ENCODE measurements around the gene ART4.

ART4 gene

DNA sequence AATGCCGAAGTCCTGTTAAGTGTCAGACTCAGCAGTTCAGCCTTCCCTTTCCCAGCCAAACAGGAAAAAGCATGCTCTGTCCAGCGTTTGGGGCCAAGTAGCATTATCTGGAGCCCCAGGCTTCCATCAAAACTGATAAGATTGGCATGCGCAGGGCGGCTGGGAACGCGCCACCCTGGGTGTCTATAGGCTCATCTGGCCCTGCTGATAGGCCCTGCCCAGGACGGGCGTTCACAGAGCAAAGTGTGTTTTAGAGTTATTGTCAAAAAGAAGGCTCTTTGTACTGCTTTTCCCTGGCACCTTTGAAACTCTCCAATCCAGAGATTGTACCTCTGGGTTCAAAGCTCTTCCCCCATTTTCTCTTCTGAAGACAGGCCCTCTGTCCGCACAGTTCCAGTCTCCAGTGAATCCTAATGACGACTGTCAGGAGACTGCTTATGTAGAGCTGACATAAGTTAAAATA, at the start of gene ART4:
Gene ART4 (minus strand): TSS at position 102 of the 463 bp plus-strand sequence. CDS start 413 bp downstream, outside the sequence.
- no peak for DNase-seq (ENCODE audit: low read depth)

- DNase-seq (ENCODE audit: low read depth) = peak; percentile 66
Measured at GRCh38 chr12:14892726-14893505, 49.6 kb upstream of the ART4 start.

GRCh38 chr12:14890701-14891100, 47.4 kb upstream of the ART4 start:
- no peak for DNase-seq (ENCODE audit: low read depth)

GRCh38 chr12:14886271-14886670, 42.9 kb upstream of the ART4 start:
- no peak for DNase-seq (ENCODE audit: low read depth)

DNA sequence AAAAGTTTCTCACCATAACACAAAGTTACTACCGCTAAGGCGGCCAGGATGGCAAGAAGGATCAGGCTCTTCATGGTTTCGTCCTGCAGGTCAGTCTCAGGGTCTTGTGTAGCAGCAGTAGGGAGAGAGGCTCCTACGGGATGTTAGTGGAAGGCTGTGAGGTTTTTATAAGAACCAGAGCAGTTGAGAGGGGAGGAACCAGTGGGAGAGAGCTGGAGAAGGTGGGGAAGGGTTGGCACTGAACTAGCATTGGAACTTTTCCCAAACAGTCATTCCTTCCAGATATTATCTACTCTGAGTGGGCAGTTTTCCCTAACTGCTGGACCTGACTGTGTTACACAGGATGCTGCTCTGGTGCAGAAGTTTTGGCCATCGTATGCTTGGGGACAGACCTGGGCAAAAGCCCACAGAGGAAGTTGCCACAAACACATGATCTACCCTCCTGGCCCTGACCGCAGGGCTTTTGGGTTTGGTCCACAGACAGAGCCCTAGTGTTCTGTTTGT, 42.4 kb upstream of the ART4 start, which contains the start of gene MGP:
Gene MGP (minus strand): TSS at position 137 of the 504 bp plus-strand sequence. CDS start 63 bp downstream, at position 74.
- peak; percentile 77 for DNase-seq (ENCODE audit: low read depth)

DNA sequence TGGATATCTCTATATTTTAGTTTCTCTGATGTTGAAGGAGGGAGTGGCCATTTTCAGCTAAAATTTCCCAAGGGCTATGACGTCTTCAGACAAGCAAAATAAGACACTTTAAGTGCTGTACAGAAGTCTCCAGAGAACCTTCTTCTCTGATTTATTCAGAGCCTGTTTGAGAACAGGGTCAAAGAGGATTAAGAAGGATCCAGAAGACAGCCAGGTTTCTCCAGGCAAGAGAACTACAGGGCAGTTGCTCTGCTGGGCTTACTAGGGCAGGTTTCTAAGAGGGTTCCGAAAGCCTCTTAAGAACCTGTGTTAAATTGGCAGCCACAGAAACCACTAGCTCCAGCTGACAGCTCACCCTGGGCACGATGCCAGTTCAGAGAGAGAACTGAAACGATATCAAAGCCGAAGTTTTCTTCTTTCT, 41.1 kb upstream of the ART4 start:
- peak; percentile 68 for DNase-seq (ENCODE audit: low read depth)

- DNase-seq (ENCODE audit: low read depth) = no peak
Measured at GRCh38 chr12:14883686-14884085, 40.4 kb upstream of the ART4 start.

DNA sequence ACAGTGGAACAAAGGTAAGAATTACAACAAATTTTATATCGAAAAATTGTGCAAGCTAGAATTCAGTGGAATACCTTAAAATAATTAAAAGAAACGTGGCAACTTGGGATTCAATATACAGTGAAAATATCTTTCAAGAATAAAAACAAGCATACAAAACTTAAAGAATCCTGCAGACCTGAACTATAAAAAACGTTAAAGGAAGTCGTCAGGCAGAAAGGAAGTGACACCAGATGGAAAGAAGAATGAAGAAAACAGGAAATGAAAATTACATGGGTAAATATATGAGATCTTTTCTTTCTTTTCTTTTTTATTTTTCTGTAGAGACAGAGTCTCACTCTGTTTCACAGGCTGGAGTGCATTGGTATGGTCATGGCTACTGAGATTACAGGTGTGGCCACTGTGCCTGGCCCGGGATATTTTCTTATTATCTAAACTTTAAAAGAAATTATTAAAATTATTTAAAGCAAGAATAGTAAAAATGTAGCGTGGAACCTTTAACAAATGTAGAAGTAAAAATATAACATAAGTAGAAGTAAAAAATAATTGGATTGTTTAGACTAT, 37.6 kb upstream of the ART4 start:
- DNase-seq (ENCODE audit: low read depth) = no peak

DNA sequence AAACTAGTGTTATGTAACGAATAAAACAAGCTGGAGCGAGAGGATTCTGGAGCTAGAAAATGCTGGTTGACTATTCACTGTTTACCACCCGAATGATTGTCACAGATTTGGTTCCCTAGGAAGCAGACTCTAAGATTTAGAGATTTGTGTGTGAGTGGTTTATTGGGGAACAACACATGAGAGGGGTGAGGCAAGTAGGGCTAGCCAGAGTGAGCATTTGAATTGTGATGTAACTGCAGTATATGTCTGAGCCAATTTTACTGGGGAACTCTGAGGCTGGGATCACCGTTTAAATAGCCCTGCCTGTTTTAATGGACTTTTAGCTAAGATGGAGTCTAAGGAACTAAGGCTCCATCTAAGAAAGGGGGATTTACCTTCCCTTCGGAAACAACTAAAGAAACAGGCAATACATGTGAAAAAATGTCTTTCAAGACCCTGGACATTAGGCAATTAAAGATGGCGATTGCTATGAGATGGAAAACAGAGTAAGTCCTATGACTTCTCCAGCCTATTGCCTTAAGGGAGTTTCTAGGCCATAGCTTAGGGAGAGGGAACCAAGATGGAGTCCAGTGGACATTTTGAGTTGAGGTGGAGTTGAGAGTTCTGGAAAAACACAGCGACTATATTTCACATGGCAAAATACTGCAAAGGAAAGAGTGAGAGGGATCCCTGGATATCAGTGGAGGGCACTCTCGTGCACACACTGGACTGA, 36.1 kb upstream of the ART4 start:
- no peak for DNase-seq (ENCODE audit: low read depth)

DNA sequence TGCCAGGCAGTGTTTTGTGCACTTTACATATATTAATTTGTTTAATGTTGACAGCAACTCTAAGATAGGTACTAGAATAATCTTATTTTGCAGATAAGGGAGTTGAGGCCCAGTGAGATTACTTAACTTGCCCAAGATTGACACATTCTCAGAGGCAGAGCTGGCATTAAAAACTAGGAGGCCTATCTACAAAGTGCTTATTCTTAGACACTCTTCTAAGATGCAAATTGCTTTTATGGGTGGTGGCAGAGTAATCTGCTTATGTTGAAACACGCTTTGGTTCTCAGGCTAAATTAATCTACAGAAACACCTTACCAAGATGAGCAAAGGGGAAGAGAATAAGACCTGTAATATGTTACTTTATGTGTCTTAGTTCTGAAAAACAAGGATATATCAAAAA, 35.2 kb upstream of the ART4 start:
- DNase-seq (ENCODE audit: low read depth) = no peak

DNA sequence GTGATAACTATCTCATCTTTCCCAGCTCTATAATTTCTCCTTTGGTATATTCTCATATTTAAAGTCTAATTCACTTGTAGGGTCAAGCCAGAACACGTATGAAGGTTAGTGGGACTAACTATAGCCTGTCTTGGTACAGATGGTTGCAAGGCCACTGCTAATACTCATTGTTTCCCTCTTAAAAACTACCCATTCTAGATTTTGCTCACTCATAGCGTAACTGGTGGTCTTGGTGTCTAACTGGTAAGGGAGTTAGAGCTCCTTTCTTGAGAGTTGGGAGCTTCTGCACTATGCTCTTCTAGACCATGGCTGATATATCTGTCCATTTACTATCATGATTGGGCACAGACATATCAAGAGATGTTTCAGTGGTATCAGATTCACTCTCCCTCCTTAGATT, 33.5 kb upstream of the ART4 start:
- no peak for DNase-seq (ENCODE audit: low read depth)

GRCh38 chr12:14874882-14875281, 31.6 kb upstream of the ART4 start:
- DNase-seq (ENCODE audit: low read depth) = no peak

DNA sequence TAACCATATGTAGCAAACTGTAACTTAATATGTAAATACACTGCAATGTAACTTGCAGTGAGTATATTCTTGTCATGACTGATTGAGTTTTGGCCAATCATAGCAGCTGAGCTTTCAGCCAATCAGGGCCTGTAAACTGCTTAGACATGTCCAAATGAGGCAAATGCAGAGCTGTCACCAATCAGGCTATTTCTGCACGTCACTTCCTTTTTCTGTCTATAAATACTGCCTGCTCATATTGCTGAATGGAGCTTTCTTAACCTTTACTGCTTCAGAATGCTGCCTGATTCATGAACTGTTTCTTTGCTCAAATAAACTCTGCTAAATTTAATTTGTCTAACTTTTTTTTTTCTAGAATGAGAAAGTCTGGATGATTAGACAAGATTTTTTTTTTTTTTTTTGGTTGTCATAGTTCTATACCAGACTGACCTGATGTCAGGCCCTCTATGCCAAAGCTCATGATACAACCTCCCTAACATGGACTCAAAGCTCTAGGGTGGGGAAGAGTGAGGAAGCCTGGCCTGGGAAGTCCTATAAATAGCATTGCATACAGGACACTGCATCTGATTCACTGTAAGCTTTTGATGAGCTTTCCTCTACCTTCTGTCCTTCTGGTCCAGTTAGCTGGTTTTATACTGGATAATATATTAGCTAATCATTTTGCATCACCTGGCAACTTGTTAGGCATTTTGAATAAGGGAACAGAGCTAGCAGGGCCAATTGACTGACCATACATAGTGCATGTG, 30.3 kb upstream of the ART4 start:
- no peak for DNase-seq (ENCODE audit: low read depth)

GRCh38 chr12:14871886-14872285, 28.6 kb upstream of the ART4 start:
- no peak for DNase-seq (ENCODE audit: low read depth)

GRCh38 chr12:14871247-14871646, 27.9 kb upstream of the ART4 start:
- no peak for DNase-seq (ENCODE audit: low read depth)

GRCh38 chr12:14868916-14869506, 25.7 kb upstream of the ART4 start:
- DNase-seq (ENCODE audit: low read depth) = no peak

DNA sequence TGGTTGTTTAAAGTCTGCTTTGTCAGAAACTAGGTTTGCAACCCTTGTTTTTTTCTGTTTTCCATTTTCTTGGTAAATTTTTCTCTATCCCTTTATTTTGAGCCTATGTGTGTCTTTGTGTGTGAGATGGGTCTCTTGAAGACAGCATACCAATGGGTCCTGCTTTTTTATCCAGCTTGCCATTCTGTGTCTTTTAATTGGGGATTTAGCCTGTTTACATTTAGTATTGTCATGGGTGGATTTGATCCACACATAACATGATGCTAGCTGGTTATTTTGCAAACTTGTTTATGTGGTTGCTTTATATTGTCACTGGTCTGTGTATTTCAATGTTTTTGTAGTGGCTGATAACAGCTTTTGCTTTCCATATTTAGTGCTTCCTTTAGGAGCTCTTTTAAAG, 17.2 kb upstream of the ART4 start:
- DNase-seq (ENCODE audit: low read depth) = no peak

DNA sequence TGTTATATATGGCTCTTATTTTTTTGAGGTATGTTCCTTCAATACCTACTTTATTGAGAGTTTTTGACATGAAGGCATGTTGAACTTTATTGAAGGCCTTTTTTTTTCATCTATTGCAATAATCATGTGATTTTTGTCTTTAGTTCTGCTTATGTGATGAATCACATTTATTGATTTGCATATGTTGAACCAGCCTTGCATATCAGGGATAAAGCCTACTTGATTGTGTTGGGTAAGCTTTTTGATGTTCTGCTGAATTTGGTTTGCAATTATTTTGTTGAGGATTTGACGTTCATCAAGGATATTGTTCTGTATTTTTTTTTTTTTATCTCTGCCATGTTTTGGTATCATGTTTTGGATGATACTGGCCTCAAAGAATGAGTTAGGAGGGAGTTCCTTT, 15.2 kb upstream of the ART4 start:
- DNase-seq (ENCODE audit: low read depth) = no peak

DNA sequence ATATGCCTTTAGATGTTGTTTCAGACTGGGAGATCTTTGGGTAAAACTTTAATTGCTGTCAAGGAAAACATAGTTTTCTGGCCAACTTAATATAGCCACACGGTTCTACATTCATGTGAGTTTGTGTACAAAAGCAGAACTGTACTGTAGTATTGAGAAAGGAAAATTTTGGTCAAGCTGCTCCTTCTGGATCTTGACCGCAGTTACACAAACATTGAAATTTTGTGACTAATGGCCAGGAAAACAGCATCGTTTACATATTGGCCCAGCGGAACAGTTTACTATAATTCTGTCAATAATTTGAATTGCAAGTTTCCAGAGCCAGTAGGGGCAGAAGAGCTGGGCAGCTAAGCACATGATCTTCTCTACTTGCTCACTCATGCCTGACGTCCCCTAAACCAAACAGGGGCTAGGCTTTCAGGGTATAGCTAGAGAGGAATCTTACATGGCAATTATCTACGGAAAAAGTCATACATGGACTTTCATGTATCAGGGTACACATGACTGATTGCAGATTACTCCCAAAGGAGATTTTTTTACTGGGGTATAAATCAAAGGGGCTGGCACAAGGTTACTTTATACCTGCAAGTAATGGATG, 11.4 kb upstream of the ART4 start:
- peak; percentile 65 for DNase-seq (ENCODE audit: low read depth)

GRCh38 chr12:14853961-14854360, 10.6 kb upstream of the ART4 start:
- no peak for DNase-seq (ENCODE audit: low read depth)

- DNase-seq (ENCODE audit: low read depth) = no peak
Measured at GRCh38 chr12:14852880-14853279, 9.6 kb upstream of the ART4 start.

Data from stromal cell of bone marrow (primary cell).